Stimulated activated CD8-positive, alpha-beta memory T cell treated with anti-CD3 and anti-CD28 coated beads, Interleukin-7, amount 100 ng/mL, for 24 hours (primary cell): ENCODE data around the gene BSN.
A peak's percentile ranks its signal among the peaks of the same experiment; 100 is the strongest.

Experiments
- DNase-seq: peaks from one replicate; pipeline ENCODE4 v3.0.0-alpha.2; 2020; ENCODE audit warnings: low read depth

BSN gene

GRCh38 chr3:49602049-49602554 lies 47.8 kb downstream of the BSN start:
- DNase-seq, result no peak

GRCh38 chr3:49602877-49603411 lies 48.7 kb downstream of the BSN start:
- peak; percentile 20 for DNase-seq

- no peak for DNase-seq
Observed at GRCh38 chr3:49606427-49606826, 52.1 kb downstream of the BSN start.

- DNase-seq, result no peak
Observed at GRCh38 chr3:49607105-49607591, 52.9 kb downstream of the BSN start.

GRCh38 chr3:49607796-49608195 lies 53.5 kb downstream of the BSN start:
- no peak for DNase-seq

GRCh38 chr3:49609314-49609713 lies 55.0 kb downstream of the BSN start:
- no peak for DNase-seq

GRCh38 chr3:49609815-49610214 lies 55.5 kb downstream of the BSN start:
- no peak for DNase-seq

- DNase-seq, result no peak
Observed at GRCh38 chr3:49610666-49611280, 56.5 kb downstream of the BSN start.

- no peak for DNase-seq
Observed at GRCh38 chr3:49611291-49611690, 57.0 kb downstream of the BSN start.

- no peak for DNase-seq
Observed at GRCh38 chr3:49611719-49612118, 57.4 kb downstream of the BSN start.

GRCh38 chr3:49614936-49615335 lies 60.7 kb downstream of the BSN start:
- DNase-seq, result no peak

GRCh38 chr3:49616061-49616460 lies 61.8 kb downstream of the BSN start:
- no peak for DNase-seq

- DNase-seq, result no peak
Observed at GRCh38 chr3:49616491-49616941, 62.2 kb downstream of the BSN start.

GRCh38 chr3:49617390-49618013 lies 63.2 kb downstream of the BSN start:
- DNase-seq, result no peak

GRCh38 chr3:49618412-49618811 lies 64.1 kb downstream of the BSN start:
- no peak for DNase-seq

- no peak for DNase-seq
Observed at GRCh38 chr3:49619649-49620048, 65.4 kb downstream of the BSN start.

GRCh38 chr3:49620728-49621127 lies 66.5 kb downstream of the BSN start:
- no peak for DNase-seq

- DNase-seq, result no peak
Observed at GRCh38 chr3:49623071-49623470, 68.8 kb downstream of the BSN start.

- DNase-seq, result no peak
Observed at GRCh38 chr3:49625071-49625470, 70.8 kb downstream of the BSN start.

- no peak for DNase-seq
Observed at GRCh38 chr3:49626101-49626581, 71.9 kb downstream of the BSN start.

GRCh38 chr3:49626796-49627195 lies 72.5 kb downstream of the BSN start:
- no peak for DNase-seq

- no peak for DNase-seq
Observed at GRCh38 chr3:49627634-49628033, 73.4 kb downstream of the BSN start.

- DNase-seq, result no peak
Observed at GRCh38 chr3:49628249-49628648, 74.0 kb downstream of the BSN start.
